LNCAP (cell line): ENCODE measurements around the gene MAVS.

Experiments used
- CTCF ChIP-seq: fragments of 450-650 bp; IDR thresholded peaks from 2 replicates; pipeline ENCODE4 v1.5.1; 2017; ENCODE audit warnings: mild to moderate bottlenecking

The MAVS gene

GRCh38 chr20:3847429-3847940, 851 bp downstream of the MAVS start:
- TF ChIP-seq CTCF, result no peak

- TF ChIP-seq CTCF, result no peak
Observed at GRCh38 chr20:3848565-3848964, 1.9 kb downstream of the MAVS start.

GRCh38 chr20:3854462-3854871, 7.8 kb downstream of the MAVS start:
- no peak for TF ChIP-seq CTCF

- TF ChIP-seq CTCF, result no peak
Observed at GRCh38 chr20:3857405-3857804, 10.8 kb downstream of the MAVS start.

- TF ChIP-seq CTCF, result no peak
Observed at GRCh38 chr20:3858689-3859088, 12.1 kb downstream of the MAVS start.

- no peak for TF ChIP-seq CTCF
Observed at GRCh38 chr20:3861191-3861590, 14.6 kb downstream of the MAVS start.

GRCh38 chr20:3862333-3862732, 15.7 kb downstream of the MAVS start:
- TF ChIP-seq CTCF, result no peak

- TF ChIP-seq CTCF, result no peak
Observed at GRCh38 chr20:3863317-3863716, 16.7 kb downstream of the MAVS start.
